GM23338 (cell line): ENCODE data around the gene CACNG7. TPM values are rescaled to one million over a fixed set of nuclear protein-coding genes. Genes with fewer than 3 reads are reported as not detected.

Source experiments
- ATAC-seq: fragments of 200-7000 bp; cut with Tn5 transposase; 3 replicates; pipeline ENCODE4 v1.9.1; 2020
- DNase-seq: peaks from one replicate; pipeline ENCODE4 v3.0.0-alpha.2; 2015; ENCODE audit warnings: low spot score
- H2AFZ ChIP-seq: fragments of 200-600 bp; sonication (generic); 2 replicates; pipeline ENCODE4 v1.8.0; 2016; ENCODE audit warnings: antibody characterized with exemption, mild to moderate bottlenecking, moderate library complexity
- H3F3A ChIP-seq: fragments of 200-600 bp; sonication (generic); replicated peaks from 2 replicates; pipeline ENCODE4 v1.8.0; 2017; ENCODE audit warnings: antibody characterized with exemption, mixed run types, low read depth
- H3K27ac ChIP-seq: fragments of 200-600 bp; sonication (generic); 2 replicates; pipeline ENCODE4 v1.6.1; 2016; ENCODE audit warnings: low read depth
- H3K27me3 ChIP-seq: fragments of 200-600 bp; sonication (generic); 2 replicates; pipeline ENCODE4 v1.8.0; 2016; ENCODE audit warnings: mild to moderate bottlenecking, mixed run types, moderate library complexity; ENCODE audit not compliant: insufficient read depth
- H3K36me3 ChIP-seq: fragments of 200-600 bp; sonication (generic); 2 replicates; pipeline ENCODE4 v1.8.0; 2016; ENCODE audit warnings: mild to moderate bottlenecking; ENCODE audit not compliant: insufficient read depth
- H3K4me1 ChIP-seq: fragments of 200-600 bp; sonication (generic); 2 replicates; pipeline ENCODE4 v1.8.0; 2016; ENCODE audit warnings: mild to moderate bottlenecking, moderate library complexity; ENCODE audit not compliant: insufficient read depth
- H3K4me2 ChIP-seq: fragments of 200-600 bp; sonication (generic); 2 replicates; pipeline ENCODE4 v1.7.1; 2017; ENCODE audit warnings: mixed run types
- H3K4me3 ChIP-seq: fragments of 200-600 bp; sonication (generic); 2 replicates; pipeline ENCODE4 v1.6.1; 2016; ENCODE audit warnings: mixed run types
- H3K79me2 ChIP-seq: fragments of 200-600 bp; sonication (generic); replicated peaks from 2 replicates; pipeline ENCODE4 v1.8.0; 2017; ENCODE audit warnings: mild to moderate bottlenecking; ENCODE audit not compliant: insufficient read depth
- H3K9me2 ChIP-seq: fragments of 200-600 bp; sonication (generic); 2 replicates; pipeline ENCODE4 v1.8.0; 2017; ENCODE audit not compliant: insufficient read depth
- H4K20me1 ChIP-seq: fragments of 200-600 bp; sonication (generic); replicated peaks from 2 replicates; pipeline ENCODE4 v1.8.0; 2017; ENCODE audit warnings: mild to moderate bottlenecking; ENCODE audit not compliant: insufficient read depth
- H3K27ac Mint-ChIP-seq: 2 replicates; pipeline ENCODE4 v1.8.0; 2020; ENCODE audit warnings: inconsistent platforms, mild to moderate bottlenecking, moderate library complexity, mixed read lengths
- H3K27me3 Mint-ChIP-seq: 3 replicates; pipeline ENCODE4 v1.8.0; 2022; ENCODE audit warnings: low read depth, mild to moderate bottlenecking, moderate library complexity, mixed read lengths, inconsistent platforms; ENCODE audit not compliant: insufficient read depth, poor library complexity
- H3K36me3 Mint-ChIP-seq: 3 replicates; pipeline ENCODE4 v1.8.0; 2021; ENCODE audit warnings: low read depth, mild to moderate bottlenecking, inconsistent platforms, moderate library complexity, mixed read lengths
- H3K4me1 Mint-ChIP-seq: 3 replicates; pipeline ENCODE4 v1.8.0; 2020; ENCODE audit warnings: mild to moderate bottlenecking, inconsistent platforms, mixed read lengths
- H3K4me3 Mint-ChIP-seq: 3 replicates; pipeline ENCODE4 v1.8.0; 2021; ENCODE audit warnings: moderate library complexity, mild to moderate bottlenecking, inconsistent platforms, mixed read lengths
- H3K9me3 Mint-ChIP-seq: 3 replicates; pipeline ENCODE4 v1.8.0; 2020; ENCODE audit warnings: moderate library complexity, mild to moderate bottlenecking, inconsistent platforms, mixed read lengths
- CREB1 ChIP-seq: fragments of 250-450 bp; sonication (Bioruptor Pico); IDR thresholded peaks from 2 replicates; pipeline ENCODE4 v1.5.0; 2020; ENCODE audit warnings: low read depth, mild to moderate bottlenecking, moderate library complexity
- ETS1 ChIP-seq: IDR thresholded peaks from 2 replicates; pipeline ENCODE4 v1.6.1; 2016; ENCODE audit warnings: antibody characterized with exemption
- EZH2 ChIP-seq: fragments of 200-600 bp; sonication (generic); IDR thresholded peaks from one replicate; pipeline ENCODE4 v1.8.0; 2017; ENCODE audit warnings: antibody characterized with exemption, mild to moderate bottlenecking, low read depth; ENCODE audit not compliant: unreplicated experiment
- POLR2AphosphoS5 ChIP-seq: IDR thresholded peaks from 2 replicates; pipeline ENCODE4 v1.6.1; 2016; ENCODE audit warnings: antibody characterized with exemption, low read depth
- STAT1 ChIP-seq: IDR thresholded peaks from one replicate; pipeline ENCODE4 v1.6.1; 2016; ENCODE audit warnings: antibody characterized with exemption; ENCODE audit not compliant: unreplicated experiment
- polyA plus RNA-seq: library from polyadenylated mRNA; unstranded; fragments of >200 nt; fragmentation: Nextera tagmentation; extraction: Ambion mirVana; gene quantifications from 2 replicates; pipeline ENCODE4 v1.2.1, GENCODE V29; 2016
- total RNA-seq: library from RNA; depleted of rRNA; stranded (reverse); fragments of >200 nt; shearing (Covaris generic); gene quantifications from 2 replicates; pipeline ENCODE4 v1.2.3, GENCODE V29; 2014
- TF ChIP-seq, protein P1 (sequence below): IDR thresholded peaks from one replicate; pipeline ENCODE4 v1.6.1; 2018; ENCODE audit warnings: antibody characterized with exemption; ENCODE audit not compliant: unreplicated experiment
- TF ChIP-seq, protein P2 (sequence below), 2 experiments: fragments of 200-600 bp in 1 of 2; sonication (generic) in 1 of 2; conservative IDR thresholded peaks; 2 replicates each; pipeline versions ENCODE4 v1.5.1 to v1.6.1; 2016 to 2017; ENCODE audit warnings: antibody characterized with exemption in 2 of 2, low read depth in 2 of 2, mild to moderate bottlenecking in 2 of 2, moderate library complexity in 1 of 2

The CACNG7 gene
- total and polyA plus RNA-seq, 2 experiments from 2014 or later: 9.8 to 15.6 TPM

- H4K20me1 ChIP-seq: no peaks in the 10 kb centered on the region; the same call in 1 of the 2 replicates
- peaks cover 6% of the 10 kb centered on the region for H3K79me2 ChIP-seq
- peak overlapping the region; percentile 80 for H3K4me2 ChIP-seq
- peaks cover 5% of the 10 kb centered on the region; the same call in 1 of the 2 replicates for H3K4me1 ChIP-seq
- H3K9me2 ChIP-seq: no peaks in the 10 kb centered on the region
- H3K36me3 Mint-ChIP-seq: peaks cover 26% of the 10 kb centered on the region
- H3K9me3 Mint-ChIP-seq: peaks cover 3% of the 10 kb centered on the region; the same call in 2 of the 3 replicates
- H3K27ac ChIP-seq: peak overlapping the region; percentile 83
- peaks cover 15% of the 10 kb centered on the region; the same call in 1 of the 2 replicates for H3F3A ChIP-seq
- H3K27me3 ChIP-seq: peaks cover under 1% of the 10 kb centered on the region; the same call in 1 of the 2 replicates
- TF ChIP-seq POLR2AphosphoS5: peak; percentile 94
- peak; percentile 23; the same call in 1 of the 2 replicates for TF ChIP-seq ETS1
- TF ChIP-seq EZH2: no peak
- peak; percentile 71 for TF ChIP-seq CREB1 (CRISPR knock-in tag)
- TF ChIP-seq, protein P1, sequence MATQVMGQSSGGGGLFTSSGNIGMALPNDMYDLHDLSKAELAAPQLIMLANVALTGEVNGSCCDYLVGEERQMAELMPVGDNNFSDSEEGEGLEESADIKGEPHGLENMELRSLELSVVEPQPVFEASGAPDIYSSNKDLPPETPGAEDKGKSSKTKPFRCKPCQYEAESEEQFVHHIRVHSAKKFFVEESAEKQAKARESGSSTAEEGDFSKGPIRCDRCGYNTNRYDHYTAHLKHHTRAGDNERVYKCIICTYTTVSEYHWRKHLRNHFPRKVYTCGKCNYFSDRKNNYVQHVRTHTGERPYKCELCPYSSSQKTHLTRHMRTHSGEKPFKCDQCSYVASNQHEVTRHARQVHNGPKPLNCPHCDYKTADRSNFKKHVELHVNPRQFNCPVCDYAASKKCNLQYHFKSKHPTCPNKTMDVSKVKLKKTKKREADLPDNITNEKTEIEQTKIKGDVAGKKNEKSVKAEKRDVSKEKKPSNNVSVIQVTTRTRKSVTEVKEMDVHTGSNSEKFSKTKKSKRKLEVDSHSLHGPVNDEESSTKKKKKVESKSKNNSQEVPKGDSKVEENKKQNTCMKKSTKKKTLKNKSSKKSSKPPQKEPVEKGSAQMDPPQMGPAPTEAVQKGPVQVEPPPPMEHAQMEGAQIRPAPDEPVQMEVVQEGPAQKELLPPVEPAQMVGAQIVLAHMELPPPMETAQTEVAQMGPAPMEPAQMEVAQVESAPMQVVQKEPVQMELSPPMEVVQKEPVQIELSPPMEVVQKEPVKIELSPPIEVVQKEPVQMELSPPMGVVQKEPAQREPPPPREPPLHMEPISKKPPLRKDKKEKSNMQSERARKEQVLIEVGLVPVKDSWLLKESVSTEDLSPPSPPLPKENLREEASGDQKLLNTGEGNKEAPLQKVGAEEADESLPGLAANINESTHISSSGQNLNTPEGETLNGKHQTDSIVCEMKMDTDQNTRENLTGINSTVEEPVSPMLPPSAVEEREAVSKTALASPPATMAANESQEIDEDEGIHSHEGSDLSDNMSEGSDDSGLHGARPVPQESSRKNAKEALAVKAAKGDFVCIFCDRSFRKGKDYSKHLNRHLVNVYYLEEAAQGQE: no peak
- TF ChIP-seq STAT1: no peak
- TF ChIP-seq, protein P2, sequence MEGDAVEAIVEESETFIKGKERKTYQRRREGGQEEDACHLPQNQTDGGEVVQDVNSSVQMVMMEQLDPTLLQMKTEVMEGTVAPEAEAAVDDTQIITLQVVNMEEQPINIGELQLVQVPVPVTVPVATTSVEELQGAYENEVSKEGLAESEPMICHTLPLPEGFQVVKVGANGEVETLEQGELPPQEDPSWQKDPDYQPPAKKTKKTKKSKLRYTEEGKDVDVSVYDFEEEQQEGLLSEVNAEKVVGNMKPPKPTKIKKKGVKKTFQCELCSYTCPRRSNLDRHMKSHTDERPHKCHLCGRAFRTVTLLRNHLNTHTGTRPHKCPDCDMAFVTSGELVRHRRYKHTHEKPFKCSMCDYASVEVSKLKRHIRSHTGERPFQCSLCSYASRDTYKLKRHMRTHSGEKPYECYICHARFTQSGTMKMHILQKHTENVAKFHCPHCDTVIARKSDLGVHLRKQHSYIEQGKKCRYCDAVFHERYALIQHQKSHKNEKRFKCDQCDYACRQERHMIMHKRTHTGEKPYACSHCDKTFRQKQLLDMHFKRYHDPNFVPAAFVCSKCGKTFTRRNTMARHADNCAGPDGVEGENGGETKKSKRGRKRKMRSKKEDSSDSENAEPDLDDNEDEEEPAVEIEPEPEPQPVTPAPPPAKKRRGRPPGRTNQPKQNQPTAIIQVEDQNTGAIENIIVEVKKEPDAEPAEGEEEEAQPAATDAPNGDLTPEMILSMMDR (conservative IDR thresholded peaks at IDR 0.05; ENCODE audit: low read depth in 2 of 2): no peak
- peak overlapping the region; percentile 97 for H3K27ac Mint-ChIP-seq
- DNase-seq (peak; percentile 100), ATAC-seq (peak; percentile 61)
- H2AFZ ChIP-seq: no peak overlapping the region
- H3K27me3 Mint-ChIP-seq: peaks cover 35% of the 10 kb centered on the region
- H3K4me3 Mint-ChIP-seq: peak overlapping the region; percentile 85
- H3K36me3 ChIP-seq: peaks cover 2% of the 10 kb centered on the region; the same call in 1 of the 2 replicates
- H3K4me1 Mint-ChIP-seq: peaks cover 18% of the 10 kb centered on the region
- peak overlapping the region; percentile 60 for H3K4me3 ChIP-seq
Observed at GRCh38 chr19:53977991-53978731, 69.1 kb downstream of the CACNG7 start.
